Measurements from ENCODE around the gene BAIAP2L1. TPM values are rescaled to one million over a fixed set of nuclear protein-coding genes. Genes with fewer than 3 reads are reported as not detected.

The BAIAP2L1 gene
- total RNA-seq, 1 donor from 2014 or later, result 28.0 TPM

- H3K27ac Mint-ChIP-seq, result no peak overlapping the region
- no peaks in the 10 kb centered on the region for H3K27me3 Mint-ChIP-seq
- H3K36me3 Mint-ChIP-seq, result peaks cover 3% of the 10 kb centered on the region
- TF ChIP-seq, protein P1, sequence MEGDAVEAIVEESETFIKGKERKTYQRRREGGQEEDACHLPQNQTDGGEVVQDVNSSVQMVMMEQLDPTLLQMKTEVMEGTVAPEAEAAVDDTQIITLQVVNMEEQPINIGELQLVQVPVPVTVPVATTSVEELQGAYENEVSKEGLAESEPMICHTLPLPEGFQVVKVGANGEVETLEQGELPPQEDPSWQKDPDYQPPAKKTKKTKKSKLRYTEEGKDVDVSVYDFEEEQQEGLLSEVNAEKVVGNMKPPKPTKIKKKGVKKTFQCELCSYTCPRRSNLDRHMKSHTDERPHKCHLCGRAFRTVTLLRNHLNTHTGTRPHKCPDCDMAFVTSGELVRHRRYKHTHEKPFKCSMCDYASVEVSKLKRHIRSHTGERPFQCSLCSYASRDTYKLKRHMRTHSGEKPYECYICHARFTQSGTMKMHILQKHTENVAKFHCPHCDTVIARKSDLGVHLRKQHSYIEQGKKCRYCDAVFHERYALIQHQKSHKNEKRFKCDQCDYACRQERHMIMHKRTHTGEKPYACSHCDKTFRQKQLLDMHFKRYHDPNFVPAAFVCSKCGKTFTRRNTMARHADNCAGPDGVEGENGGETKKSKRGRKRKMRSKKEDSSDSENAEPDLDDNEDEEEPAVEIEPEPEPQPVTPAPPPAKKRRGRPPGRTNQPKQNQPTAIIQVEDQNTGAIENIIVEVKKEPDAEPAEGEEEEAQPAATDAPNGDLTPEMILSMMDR (conservative IDR thresholded peaks at IDR 0.05), result no peak
- peaks cover 3% of the 10 kb centered on the region for H3K9me3 Mint-ChIP-seq
- H3K4me1 Mint-ChIP-seq (ENCODE audit: unreplicated experiment), result no peaks in the 10 kb centered on the region
- no peak for DNase-seq (ENCODE audit: extremely low spot score, unreplicated experiment)
- no peak overlapping the region for H3K4me3 Mint-ChIP-seq
Measured at GRCh38 chr7:98368716-98369115, 32.2 kb downstream of the BAIAP2L1 start.

DNA sequence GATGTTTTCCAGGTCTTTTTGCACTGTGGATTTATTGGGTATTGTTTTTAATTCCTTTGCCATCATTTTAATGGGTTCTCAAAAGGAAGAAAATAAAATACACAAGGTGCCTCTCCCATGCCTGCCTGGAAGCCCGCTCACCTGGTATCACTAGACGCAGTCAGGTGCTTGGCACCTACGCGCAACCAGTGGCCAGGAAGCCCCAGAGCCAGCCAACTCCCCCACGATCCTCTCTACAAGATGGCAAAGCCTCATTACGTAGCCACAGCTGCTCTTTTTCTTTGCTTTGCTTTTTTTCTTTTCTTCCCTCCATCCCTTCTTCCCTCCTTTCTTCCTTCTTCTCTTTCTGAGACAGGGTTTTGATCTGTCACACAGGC is 34.3 kb downstream of the BAIAP2L1 start:
- no peak overlapping the region for H3K27ac Mint-ChIP-seq
- no peak for DNase-seq (ENCODE audit: extremely low spot score, unreplicated experiment)
- H3K4me3 Mint-ChIP-seq, result no peak overlapping the region
- peaks cover 3% of the 10 kb centered on the region for H3K9me3 Mint-ChIP-seq
- no peaks in the 10 kb centered on the region for H3K4me1 Mint-ChIP-seq (ENCODE audit: unreplicated experiment)
- peaks cover 3% of the 10 kb centered on the region for H3K36me3 Mint-ChIP-seq
- TF ChIP-seq, protein P1 (conservative IDR thresholded peaks at IDR 0.05), result no peak
- H3K27me3 Mint-ChIP-seq, result no peaks in the 10 kb centered on the region

DNA sequence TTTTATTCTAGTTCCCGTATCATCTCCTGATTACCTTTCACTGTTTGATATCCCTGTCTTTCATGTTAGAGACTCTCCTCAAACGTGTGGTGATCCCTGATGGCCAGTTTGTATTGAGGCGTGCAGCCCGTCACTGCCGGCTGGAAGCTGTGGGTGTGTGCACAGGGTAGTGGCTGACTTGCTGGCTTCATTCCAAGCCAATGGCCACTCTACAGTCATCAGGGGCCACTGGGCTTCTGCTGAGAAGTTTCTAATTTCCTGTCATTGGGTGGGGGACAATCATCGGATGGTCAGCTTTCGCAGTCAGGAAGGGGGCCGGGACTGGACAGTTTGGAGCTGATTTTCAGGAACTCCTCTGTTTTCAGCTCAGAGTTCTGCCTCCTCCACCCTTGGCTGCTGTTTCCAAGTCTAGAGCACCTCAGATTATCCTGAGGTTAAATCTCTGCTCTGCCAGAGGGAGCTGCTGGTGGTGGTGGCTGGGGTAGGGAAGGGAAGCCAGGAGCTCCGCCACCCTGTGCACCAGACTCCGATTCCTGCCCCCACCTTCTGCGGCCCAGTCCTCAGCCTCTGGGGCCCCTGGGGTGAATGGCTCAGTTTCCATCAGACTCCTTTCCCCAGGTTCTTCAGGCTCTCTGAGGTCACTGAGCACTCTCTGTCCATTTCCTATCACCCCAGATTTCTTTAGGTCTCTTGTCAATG is 34.9 kb downstream of the BAIAP2L1 start:
- TF ChIP-seq, protein P1 (conservative IDR thresholded peaks at IDR 0.05), result no peak
- Mint-ChIP-seq H3K27ac (peak overlapping the region; percentile 19), H3K36me3 (peaks cover 3% of the 10 kb centered on the region), H3K9me3 (peaks cover 3% of the 10 kb centered on the region), H3K4me3 (no peak overlapping the region), H3K27me3 (no peaks in the 10 kb centered on the region), H3K4me1 (ENCODE audit: unreplicated experiment) (no peaks in the 10 kb centered on the region)
- DNase-seq (ENCODE audit: extremely low spot score, unreplicated experiment), result no peak

DNA sequence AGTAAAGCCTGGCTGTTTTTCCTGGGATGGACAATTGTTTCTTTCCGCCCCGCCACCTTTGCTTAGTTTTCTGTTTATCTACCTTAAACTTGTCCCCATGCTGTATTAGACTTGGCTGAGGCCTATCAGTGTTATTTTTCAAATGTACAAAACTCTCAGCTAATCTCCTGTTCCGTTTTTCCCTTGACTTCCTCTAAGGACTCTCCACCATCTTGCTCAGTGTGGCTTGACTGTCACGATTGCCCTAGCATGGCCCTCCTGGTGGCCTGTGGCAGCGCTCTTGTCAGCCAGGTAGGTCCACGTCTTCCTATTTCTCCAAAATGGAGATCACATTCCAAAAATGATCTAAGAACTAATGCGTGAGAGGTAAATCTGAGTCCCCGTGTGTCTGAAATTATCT is 36.7 kb downstream of the BAIAP2L1 start:
- H3K36me3 Mint-ChIP-seq, result peaks cover 3% of the 10 kb centered on the region
- no peaks in the 10 kb centered on the region for H3K27me3 Mint-ChIP-seq
- no peak for DNase-seq (ENCODE audit: extremely low spot score, unreplicated experiment)
- H3K9me3 Mint-ChIP-seq, result peaks cover 3% of the 10 kb centered on the region
- peaks cover 7% of the 10 kb centered on the region for H3K4me1 Mint-ChIP-seq (ENCODE audit: unreplicated experiment)
- TF ChIP-seq, protein P1 (conservative IDR thresholded peaks at IDR 0.05), result no peak
- no peak overlapping the region for H3K27ac Mint-ChIP-seq
- H3K4me3 Mint-ChIP-seq, result no peak overlapping the region

GRCh38 chr7:98362517-98362916 is 38.4 kb downstream of the BAIAP2L1 start:
- Mint-ChIP-seq H3K27ac (no peak overlapping the region), H3K4me3 (no peak overlapping the region), H3K27me3 (no peaks in the 10 kb centered on the region), H3K4me1 (ENCODE audit: unreplicated experiment) (peaks cover 7% of the 10 kb centered on the region), H3K9me3 (peaks cover 8% of the 10 kb centered on the region), H3K36me3 (peaks cover 3% of the 10 kb centered on the region)
- DNase-seq (ENCODE audit: extremely low spot score, unreplicated experiment), result no peak
- TF ChIP-seq, protein P1 (conservative IDR thresholded peaks at IDR 0.05), result no peak
